22Rv1 (cell line): ENCODE results near the gene BST1.

Experiments
- ZFX ChIP-seq: fragments of 450-650 bp; IDR thresholded peaks from 2 replicates; pipeline ENCODE4 v1.6.1; 2017; ENCODE audit warnings: antibody characterized with exemption, borderline replicate concordance
- TF ChIP-seq, protein P1 (sequence below): fragments of 450-650 bp; IDR thresholded peaks from 2 replicates; pipeline ENCODE4 v1.5.1; 2017; ENCODE audit warnings: mild to moderate bottlenecking

DNA sequence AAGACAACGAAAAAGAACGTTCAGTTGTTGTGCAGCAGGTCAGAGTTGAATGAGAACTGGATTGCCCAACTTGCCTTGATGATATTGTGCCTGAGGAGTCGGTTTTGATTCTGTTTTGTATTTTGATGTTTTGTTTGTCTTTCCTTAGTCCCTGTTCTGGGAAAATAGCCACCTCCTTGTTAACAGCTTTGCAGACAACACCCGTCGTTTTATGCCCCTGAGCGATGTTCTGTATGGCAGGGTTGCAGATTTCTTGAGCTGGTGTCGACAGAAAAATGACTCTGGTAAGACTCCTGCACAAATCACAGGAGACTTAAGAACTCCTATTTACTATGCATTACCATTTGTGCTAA lies 4.5 kb downstream of the BST1 start:
- TF ChIP-seq, protein P1, sequence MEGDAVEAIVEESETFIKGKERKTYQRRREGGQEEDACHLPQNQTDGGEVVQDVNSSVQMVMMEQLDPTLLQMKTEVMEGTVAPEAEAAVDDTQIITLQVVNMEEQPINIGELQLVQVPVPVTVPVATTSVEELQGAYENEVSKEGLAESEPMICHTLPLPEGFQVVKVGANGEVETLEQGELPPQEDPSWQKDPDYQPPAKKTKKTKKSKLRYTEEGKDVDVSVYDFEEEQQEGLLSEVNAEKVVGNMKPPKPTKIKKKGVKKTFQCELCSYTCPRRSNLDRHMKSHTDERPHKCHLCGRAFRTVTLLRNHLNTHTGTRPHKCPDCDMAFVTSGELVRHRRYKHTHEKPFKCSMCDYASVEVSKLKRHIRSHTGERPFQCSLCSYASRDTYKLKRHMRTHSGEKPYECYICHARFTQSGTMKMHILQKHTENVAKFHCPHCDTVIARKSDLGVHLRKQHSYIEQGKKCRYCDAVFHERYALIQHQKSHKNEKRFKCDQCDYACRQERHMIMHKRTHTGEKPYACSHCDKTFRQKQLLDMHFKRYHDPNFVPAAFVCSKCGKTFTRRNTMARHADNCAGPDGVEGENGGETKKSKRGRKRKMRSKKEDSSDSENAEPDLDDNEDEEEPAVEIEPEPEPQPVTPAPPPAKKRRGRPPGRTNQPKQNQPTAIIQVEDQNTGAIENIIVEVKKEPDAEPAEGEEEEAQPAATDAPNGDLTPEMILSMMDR = no peak
- TF ChIP-seq ZFX = no peak
